Measurements from ENCODE around the gene KIF26B. TPM values are rescaled to one million over a fixed set of nuclear protein-coding genes. Genes with fewer than 3 reads are reported as not detected.

The KIF26B gene
- total and polyA plus RNA-seq, 7 donors = 0.01 to 0.32 (median 0.06) TPM

- Histone ChIP-seq H3K36me3 (ENCODE audit: insufficient read depth in 1 of 2, low read depth in 1 of 2) (no peaks in the 10 kb centered on the region), H3K9me3 (no peaks in the 10 kb centered on the region), H3K4me3 (no peak overlapping the region), H3K4me1 (no peaks in the 10 kb centered on the region), H3K27ac (no peak overlapping the region), H3K27me3 (ENCODE audit: insufficient read depth in 3 of 3, low read length in 2 of 3) (no peaks in the 10 kb centered on the region)
- ATAC-seq (no peak), DNase-seq (no peak)
- intact Hi-C loops (cut with DNase I) = no loop called here
- TF ChIP-seq, protein P1, sequence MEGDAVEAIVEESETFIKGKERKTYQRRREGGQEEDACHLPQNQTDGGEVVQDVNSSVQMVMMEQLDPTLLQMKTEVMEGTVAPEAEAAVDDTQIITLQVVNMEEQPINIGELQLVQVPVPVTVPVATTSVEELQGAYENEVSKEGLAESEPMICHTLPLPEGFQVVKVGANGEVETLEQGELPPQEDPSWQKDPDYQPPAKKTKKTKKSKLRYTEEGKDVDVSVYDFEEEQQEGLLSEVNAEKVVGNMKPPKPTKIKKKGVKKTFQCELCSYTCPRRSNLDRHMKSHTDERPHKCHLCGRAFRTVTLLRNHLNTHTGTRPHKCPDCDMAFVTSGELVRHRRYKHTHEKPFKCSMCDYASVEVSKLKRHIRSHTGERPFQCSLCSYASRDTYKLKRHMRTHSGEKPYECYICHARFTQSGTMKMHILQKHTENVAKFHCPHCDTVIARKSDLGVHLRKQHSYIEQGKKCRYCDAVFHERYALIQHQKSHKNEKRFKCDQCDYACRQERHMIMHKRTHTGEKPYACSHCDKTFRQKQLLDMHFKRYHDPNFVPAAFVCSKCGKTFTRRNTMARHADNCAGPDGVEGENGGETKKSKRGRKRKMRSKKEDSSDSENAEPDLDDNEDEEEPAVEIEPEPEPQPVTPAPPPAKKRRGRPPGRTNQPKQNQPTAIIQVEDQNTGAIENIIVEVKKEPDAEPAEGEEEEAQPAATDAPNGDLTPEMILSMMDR (IDR thresholded peaks at IDR 0.05) = no peak
- WGBS, 3 donors = 72 to 87% (median 79%) methylated on average over 9 of the region's 9 CpGs
These were observed 522.9 kb downstream of the KIF26B start for GRCh38 chr1:245677461-245678240.

GRCh38 chr1:245678860-245679411 lies 524.2 kb downstream of the KIF26B start:
- no peaks in the 10 kb centered on the region for H3K4me1 ChIP-seq
- no peak for ATAC-seq

DNA sequence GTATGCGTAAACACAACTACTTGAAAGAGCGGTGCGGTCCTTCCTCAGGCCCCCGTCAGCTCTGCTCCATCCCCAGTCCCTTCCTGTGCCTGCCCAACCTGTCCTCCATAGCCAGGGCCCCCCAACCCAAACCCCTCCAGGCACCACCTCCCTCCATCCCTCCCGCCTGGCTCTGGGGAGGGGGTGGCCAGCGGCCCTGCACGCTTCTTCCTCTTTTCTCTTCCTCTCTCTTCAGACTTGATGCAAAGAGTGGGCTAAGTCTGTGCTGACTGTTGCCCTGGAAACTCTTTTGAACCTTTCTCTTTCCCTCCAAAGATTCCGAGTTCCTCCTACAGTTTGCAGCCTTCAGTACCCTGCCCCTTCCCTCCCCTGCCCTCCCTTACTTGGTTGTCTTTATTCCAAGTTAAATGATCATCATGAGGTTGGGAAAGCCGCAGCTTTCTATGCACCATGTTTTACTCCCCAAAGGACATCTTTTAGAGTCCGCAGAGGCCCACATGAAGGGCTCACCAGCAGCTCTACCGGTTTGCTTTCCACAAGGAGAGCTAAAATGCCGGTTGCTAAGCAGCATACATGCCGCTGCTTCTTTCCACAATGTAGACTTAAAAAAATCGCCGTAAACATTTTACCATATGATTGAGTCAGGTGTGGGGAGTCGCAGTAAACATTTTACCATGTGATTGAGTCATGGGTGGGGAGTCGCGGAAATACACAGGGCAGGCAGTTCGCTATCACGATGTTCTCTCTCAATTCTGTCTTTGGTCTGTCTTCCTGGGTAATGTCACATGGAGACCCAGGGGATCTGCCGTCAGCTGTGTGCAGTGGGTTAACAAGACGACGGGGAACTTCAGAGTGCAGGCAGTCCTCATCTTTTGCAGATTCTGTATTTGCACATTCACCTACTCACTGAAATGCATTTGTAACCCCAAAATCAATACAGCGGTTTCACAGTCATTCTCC lies 525.3 kb downstream of the KIF26B start:
- H3K27me3 ChIP-seq (ENCODE audit: insufficient read depth in 3 of 3, low read length in 2 of 3) = no peaks in the 10 kb centered on the region
- intact Hi-C loops (cut with DNase I) = no loop called here
- no peaks in the 10 kb centered on the region for H3K4me1 ChIP-seq
- no peaks in the 10 kb centered on the region for H3K9me3 ChIP-seq
- DNase-seq (no peak), ATAC-seq (no peak)
- no peak overlapping the region for H3K27ac ChIP-seq
- WGBS, 3 donors = 82 to 88% (median 83%) methylated on average over 24 of the region's 24 CpGs
- TF ChIP-seq, protein P1 (IDR thresholded peaks at IDR 0.05) = no peak
- no peaks in the 10 kb centered on the region for H3K36me3 ChIP-seq (ENCODE audit: insufficient read depth in 1 of 2, low read depth in 1 of 2)
- H3K4me3 ChIP-seq = no peak overlapping the region

More at GRCh38 chr1:245678860-245679411, 524.2 kb downstream of the KIF26B start:
- Histone ChIP-seq H3K9me3 (no peaks in the 10 kb centered on the region), H3K4me3 (no peak overlapping the region), H3K27me3 (ENCODE audit: insufficient read depth in 3 of 3, low read length in 2 of 3) (no peaks in the 10 kb centered on the region), H3K27ac (no peak overlapping the region), H3K36me3 (ENCODE audit: insufficient read depth in 1 of 2, low read depth in 1 of 2) (no peaks in the 10 kb centered on the region)
- TF ChIP-seq, protein P1 (IDR thresholded peaks at IDR 0.05) = no peak
- no peak for DNase-seq
- intact Hi-C loops (cut with DNase I) = no loop called here
- 80 to 88% (median 85%) methylated on average over 5 of the region's 5 CpGs for WGBS, 3 donors

DNA sequence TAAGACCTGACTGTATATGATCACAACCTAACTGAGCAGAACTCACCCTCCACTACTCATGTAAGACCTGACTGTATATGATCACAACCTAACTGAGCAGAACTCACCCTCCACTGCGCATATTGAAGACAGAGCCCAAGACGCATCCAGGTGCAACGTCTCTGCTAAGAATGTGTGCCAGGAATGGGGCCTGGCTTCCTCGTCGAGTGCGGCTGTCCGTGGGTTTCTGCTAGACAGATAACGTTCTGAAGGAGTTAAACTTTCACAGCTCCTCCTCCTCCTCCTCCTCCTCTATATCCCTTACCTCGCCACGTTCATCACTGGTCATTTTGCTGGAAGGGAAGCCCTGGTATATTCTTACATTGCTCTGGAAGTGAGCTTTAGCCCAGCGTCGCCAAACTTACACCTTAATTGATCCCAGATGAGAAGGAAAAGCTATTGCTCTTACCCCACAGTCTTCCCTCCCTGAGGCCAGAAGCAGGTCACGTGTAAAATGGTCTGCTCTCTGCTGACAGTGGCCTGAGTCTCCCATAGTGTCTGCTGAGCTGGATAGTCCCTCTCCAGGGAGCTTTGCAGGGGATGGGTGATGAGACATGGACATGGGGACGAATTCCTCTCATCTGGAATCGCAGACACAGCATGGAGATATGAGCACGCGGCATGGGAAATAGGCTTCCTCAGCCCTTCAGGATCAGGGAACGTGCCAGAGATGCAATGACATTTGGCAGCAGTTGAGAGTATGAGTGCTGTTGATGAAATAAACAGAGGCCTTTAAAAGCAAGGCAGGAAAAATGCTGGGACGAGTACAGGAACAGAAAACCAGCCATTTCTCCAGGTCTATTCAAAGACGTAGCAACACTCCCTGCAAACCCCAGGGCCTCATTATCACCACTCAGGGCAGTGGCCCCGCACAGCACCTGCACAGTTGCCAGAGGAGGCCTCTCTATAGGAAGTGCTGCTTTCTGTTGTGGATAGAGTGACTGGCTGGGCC lies 528.1 kb downstream of the KIF26B start:
- Histone ChIP-seq H3K4me1 (no peaks in the 10 kb centered on the region), H3K36me3 (ENCODE audit: insufficient read depth in 1 of 2, low read depth in 1 of 2) (no peaks in the 10 kb centered on the region), H3K27ac (no peak overlapping the region), H3K9me3 (no peaks in the 10 kb centered on the region), H3K27me3 (ENCODE audit: insufficient read depth in 3 of 3, low read length in 2 of 3) (peaks cover 0 to 4% (median 0%) of the 10 kb centered on the region in 3 donors), H3K4me3 (no peak overlapping the region)
- 49 to 51% (median 51%) methylated on average over 21 of the region's 21 CpGs for WGBS, 3 donors
- TF ChIP-seq, protein P1 (IDR thresholded peaks at IDR 0.05) = no peak
- intact Hi-C loops (cut with DNase I) = no loop called here
- ATAC-seq (no peak), DNase-seq (no peak)
